Thyroid gland (tissue), 4 donors: ENCODE results near the gene JAG1. TPM values are rescaled to one million over a fixed set of nuclear protein-coding genes. Genes with fewer than 3 reads are reported as not detected.

ENCODE experiments used
- DNase-seq, 2 donors: peaks; one replicate each; pipeline ENCODE4 v3.0.0-alpha.2; 2019
- H3K27ac ChIP-seq, 3 donors: fragments of 200-600 bp; sonication (generic); 1 replicate in 2 of 3; 2 replicates in 1 of 3; pipeline ENCODE4 v1.5.1; 2016 to 2019; ENCODE audit warnings: mild to moderate bottlenecking in 1 of 3, moderate library complexity in 1 of 3
- H3K27me3 ChIP-seq: fragments of 200-600 bp; sonication (generic); one replicate; pipeline ENCODE4 v1.5.1; 2019
- H3K36me3 ChIP-seq, 2 donors: fragments of 200-600 bp; sonication (generic); one replicate each; pipeline ENCODE4 v1.5.1; 2016 to 2019
- H3K4me1 ChIP-seq, 2 donors: fragments of 200-600 bp; sonication (generic); one replicate each; pipeline ENCODE4 v1.5.1; 2017 to 2019
- H3K4me3 ChIP-seq, 3 donors: fragments of 200-600 bp; sonication (generic); replicated peaks in 1 of 3; 1 replicate in 2 of 3; 2 replicates in 1 of 3; pipeline ENCODE4 v1.5.1; 2016; ENCODE audit warnings: mild to moderate bottlenecking in 1 of 3
- H3K9me3 ChIP-seq: fragments of 200-600 bp; sonication (generic); one replicate; pipeline ENCODE4 v1.5.1; 2017
- CTCF ChIP-seq, 6 experiments: fragments of 200-600 bp in 3 of 6; fragments of 450-650 bp in 3 of 6; sonication (generic) in 3 of 6; IDR thresholded peaks; one replicate each; pipeline ENCODE4 v1.5.1; 2016 to 2019; ENCODE audit warnings: antibody characterized with exemption in 6 of 6, mild to moderate bottlenecking in 2 of 6, inconsistent platforms in 1 of 6, moderate library complexity in 1 of 6
- POLR2A ChIP-seq, 2 donors: fragments of 450-650 bp; IDR thresholded peaks; one replicate each; pipeline ENCODE4 v1.6.1; 2017; ENCODE audit warnings: antibody characterized with exemption in 2 of 2, mild to moderate bottlenecking in 2 of 2, moderate library complexity in 1 of 2
- WGBS, 2 donors: methylation state at CpG; one replicate each; pipeline ENCODE4 v1.1.5; 2017; 5-methylcytosine and 5-hydroxymethylcytosine counted together
- intact Hi-C: fragments of 100-400 bp; cut with DNase I; formaldehyde crosslinking; loops from one replicate; pipeline ENCODE4 v1.15.1; 2023
- total RNA-seq, 4 donors: library from RNA; depleted of rRNA; stranded (reverse); fragments of >200 nt; gene quantifications; one replicate each; pipeline ENCODE4 v1.2.3, GENCODE V29; 2016

The JAG1 gene
- total RNA-seq, 4 donors from 2014 or later, result 41.2 to 67.9 (median 46.2) TPM

- H3K9me3 ChIP-seq, result no peaks in the 10 kb centered on the region
- no peaks in the 10 kb centered on the region for H3K27me3 ChIP-seq
- H3K27ac ChIP-seq, result peak overlapping the region in 2 of 3 donors; percentile 64 to 83
- WGBS, 2 donors, result 91% methylated on average over 5 of the region's 5 CpGs
- no peak for DNase-seq
- peaks cover 18 to 20% of the 10 kb centered on the region in 2 donors for H3K36me3 ChIP-seq
- no peak for TF ChIP-seq CTCF (IDR thresholded peaks at IDR 0.05)
- TF ChIP-seq POLR2A (IDR thresholded peaks at IDR 0.05), result no peak
- H3K4me3 ChIP-seq, result no peak overlapping the region
- intact Hi-C loops, result no loop called here
- H3K4me1 ChIP-seq, result peaks cover 37 to 54% of the 10 kb centered on the region in 2 donors
Observed at GRCh38 chr20:10635476-10636208, 38.2 kb downstream of the JAG1 start.

DNA sequence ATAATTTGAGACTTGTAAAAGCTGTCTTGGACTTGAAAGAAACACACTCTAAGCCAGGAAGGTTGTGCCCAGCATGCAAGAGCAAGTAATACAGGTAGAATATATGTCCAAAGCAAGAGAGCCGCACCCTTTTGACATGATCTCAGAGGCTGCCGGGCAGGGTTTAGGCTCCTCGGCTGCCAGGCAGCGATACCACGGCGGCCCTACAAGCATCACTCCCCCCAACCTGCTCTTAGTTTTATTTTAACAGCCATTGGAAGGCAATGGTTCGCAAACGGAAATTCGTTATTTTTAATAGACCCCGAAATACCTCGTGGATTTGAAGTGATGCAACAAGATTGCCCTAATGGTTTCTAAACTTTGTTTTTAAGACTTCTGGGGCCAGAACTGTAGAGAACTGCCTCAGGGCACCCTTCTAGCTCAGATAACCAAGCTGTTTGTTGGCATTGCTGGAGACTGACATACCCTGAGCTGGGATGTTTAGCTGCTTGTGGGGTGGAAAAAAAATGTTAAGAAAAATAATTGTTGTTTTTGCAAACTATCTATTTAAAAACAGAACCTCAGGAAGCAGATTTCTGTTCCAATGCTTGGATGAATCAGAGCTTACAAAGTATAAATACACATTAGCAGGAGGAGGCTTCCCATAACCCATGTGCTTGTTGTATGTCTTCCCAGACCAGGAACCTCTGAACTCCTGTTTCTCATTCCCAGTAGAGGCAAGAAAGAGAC, 39.0 kb downstream of the JAG1 start:
- Histone ChIP-seq H3K27me3 (no peaks in the 10 kb centered on the region), H3K27ac (peak overlapping the region in 2 of 3 donors; percentile 64 to 83), H3K4me3 (no peak overlapping the region), H3K9me3 (no peaks in the 10 kb centered on the region), H3K36me3 (peaks cover 10 to 12% of the 10 kb centered on the region in 2 donors), H3K4me1 (peaks cover 37 to 62% of the 10 kb centered on the region in 2 donors)
- TF ChIP-seq CTCF (IDR thresholded peaks at IDR 0.05), result no peak
- TF ChIP-seq POLR2A (IDR thresholded peaks at IDR 0.05), result no peak
- WGBS, 2 donors, result 73 to 84% methylated on average over 11 of the region's 11 CpGs
- no peak for DNase-seq
- intact Hi-C loops, result no loop called here

GRCh38 chr20:10634211-10634610, 39.6 kb downstream of the JAG1 start:
- TF ChIP-seq CTCF (IDR thresholded peaks at IDR 0.05), result no peak
- TF ChIP-seq POLR2A (IDR thresholded peaks at IDR 0.05), result no peak
- Histone ChIP-seq H3K36me3 (peaks cover 4 to 5% of the 10 kb centered on the region in 2 donors), H3K4me3 (no peak overlapping the region), H3K27ac (peak overlapping the region in 2 of 3 donors; percentile 64 to 83), H3K4me1 (peaks cover 37 to 62% of the 10 kb centered on the region in 2 donors), H3K27me3 (no peaks in the 10 kb centered on the region), H3K9me3 (no peaks in the 10 kb centered on the region)
- 32 to 35% methylated on average over 5 of the region's 5 CpGs for WGBS, 2 donors
- intact Hi-C loops, result no loop called here
- no peak for DNase-seq

DNA sequence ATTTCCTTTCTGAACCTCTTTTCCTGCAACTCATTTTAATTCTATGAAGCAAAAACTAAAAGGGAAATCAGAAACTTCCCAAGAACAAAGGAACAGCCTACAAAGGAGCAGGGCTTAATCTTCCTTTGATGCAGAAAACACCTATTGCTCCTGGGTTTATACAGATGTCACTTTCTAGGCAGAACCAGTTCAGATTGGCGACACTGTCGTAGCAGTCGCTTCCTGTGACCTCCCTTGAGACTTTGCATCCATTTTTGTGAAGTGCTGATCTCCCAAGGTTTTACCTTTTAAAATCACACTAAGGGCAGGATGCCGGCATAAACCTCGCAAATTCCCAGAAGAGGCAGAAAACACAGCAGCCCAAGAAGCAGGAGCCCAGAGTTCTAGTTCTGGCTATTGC, 40.1 kb downstream of the JAG1 start:
- DNase-seq, result no peak
- intact Hi-C loops, result no loop called here
- no peak overlapping the region for H3K4me3 ChIP-seq
- peaks cover 39 to 64% of the 10 kb centered on the region in 2 donors for H3K4me1 ChIP-seq
- H3K9me3 ChIP-seq, result no peaks in the 10 kb centered on the region
- TF ChIP-seq POLR2A (IDR thresholded peaks at IDR 0.05) (no peak), CTCF (IDR thresholded peaks at IDR 0.05) (no peak)
- no peak overlapping the region for H3K27ac ChIP-seq
- peaks cover 0 to under 1% of the 10 kb centered on the region in 2 donors for H3K36me3 ChIP-seq
- 84 to 90% methylated on average over 5 of the region's 5 CpGs for WGBS, 2 donors
- no peaks in the 10 kb centered on the region for H3K27me3 ChIP-seq
